HepG2 (cell line): Measurements from ENCODE around the gene MYCBP2. TPM values are rescaled to one million over a fixed set of nuclear protein-coding genes. Genes with fewer than 3 reads are reported as not detected.

Experiments used
- ATAC-seq: fragments of 200-7000 bp; cut with Tn5 transposase; 3 replicates; pipeline ENCODE4 v1.9.1; 2020; ENCODE audit warnings: mild to moderate bottlenecking, moderate library complexity
- BruUV-seq: library from RNA; stranded (reverse); fragments of 400-500 nt; replicated peaks from 2 replicates; lab custom pipeline; 2021; lab: Mats Ljungman, UMichigan
- CTCF ChIA-PET: fragments of 300-600 bp; formaldehyde crosslinking; extraction: SDS; loops from one replicate; lab custom pipeline; 2021; ENCODE audit warnings: low total read pairs, inconsistent platforms, low intra/inter-chr PET ratio; lab: Yijun Ruan, JAX
- POLR2A ChIA-PET: fragments of 350-600 bp; sonication (Branson Sonifier 250); formaldehyde crosslinking; loops from one replicate; lab custom pipeline; 2020; ENCODE audit warnings: antibody characterized with exemption, inconsistent platforms; lab: Yijun Ruan, JAX
- DNase-seq: peaks from one replicate; pipeline ENCODE4 v3.0.0-alpha.2; 2015; ENCODE audit warnings: low spot score
- FAIRE-seq: peaks from 3 replicates; lab custom pipeline; 2011; peaks lifted over from hg19 to GRCh38; lab: Jason Lieb, UNC
- H2AFZ ChIP-seq: one replicate; pipeline ENCODE4 v1.6.1; 2011; ENCODE audit warnings: low read length, inconsistent platforms
- H3K27ac ChIP-seq: fragments of 300-600 bp; 3 replicates; pipeline ENCODE4 v1.8.0; 2011; ENCODE audit warnings: mixed run types, mild to moderate bottlenecking, mixed read lengths, low read length, inconsistent platforms; ENCODE audit not compliant: insufficient read depth; ENCODE audit errors: extremely low read length
- H3K27me3 ChIP-seq, 2 experiments: fragments of 200-600 bp in 1 of 2; 2 replicates in 1 of 2; 3 replicates in 1 of 2; pipeline versions ENCODE4 v1.6.0 to v1.8.0; 2011; ENCODE audit warnings: low read length in 2 of 2, mild to moderate bottlenecking in 2 of 2, moderate library complexity in 2 of 2, inconsistent platforms in 1 of 2; ENCODE audit not compliant: insufficient read depth in 2 of 2, control insufficient read depth in 1 of 2
- H3K36me3 ChIP-seq, 2 experiments: fragments of 200-600 bp in 1 of 2; replicated peaks in 1 of 2; 2 replicates in 1 of 2; 3 replicates in 1 of 2; pipeline versions ENCODE4 v1.5.1 to v1.8.0; 2011; ENCODE audit warnings: low read length in 2 of 2, inconsistent platforms in 1 of 2; ENCODE audit not compliant: insufficient read depth in 2 of 2, control insufficient read depth in 1 of 2
- H3K4me1 ChIP-seq: 2 replicates; pipeline ENCODE4 v1.5.1; 2012; ENCODE audit warnings: low read length, inconsistent platforms; ENCODE audit not compliant: insufficient read depth
- H3K4me2 ChIP-seq: 2 replicates; pipeline ENCODE4 v1.6.0; 2011; ENCODE audit warnings: low read depth, low read length, inconsistent platforms
- H3K4me3 ChIP-seq, 3 experiments: fragments of 200-600 bp in 1 of 3; sonication (generic), shearing (Covaris generic) in 1 of 3; replicated peaks in 1 of 3; 2 replicates each; pipeline ENCODE4 v1.5.1; 2011 to 2016; ENCODE audit warnings: low read length in 3 of 3, inconsistent platforms in 2 of 3, low read depth in 2 of 3, mild to moderate bottlenecking in 2 of 3, control low read depth in 1 of 3, mixed read lengths in 1 of 3; ENCODE audit not compliant: insufficient read depth in 1 of 3
- H3K79me2 ChIP-seq: one replicate; pipeline ENCODE4 v1.6.1; 2011; ENCODE audit warnings: low read length, inconsistent platforms; ENCODE audit not compliant: insufficient read depth
- H3K9ac ChIP-seq: 2 replicates; pipeline ENCODE4 v1.6.0; 2011; ENCODE audit warnings: mild to moderate bottlenecking, low read depth, low read length, inconsistent platforms; ENCODE audit not compliant: insufficient read depth
- H3K9me3 ChIP-seq: 2 replicates; pipeline ENCODE4 v1.5.1; 2012; ENCODE audit warnings: mild to moderate bottlenecking, low read length
- H4K20me1 ChIP-seq: 2 replicates; pipeline ENCODE4 v1.6.0; 2011; ENCODE audit warnings: inconsistent platforms, mild to moderate bottlenecking, low read length, moderate library complexity; ENCODE audit not compliant: insufficient read depth
- ADNP ChIP-seq: sonication (generic); formaldehyde crosslinking; IDR thresholded peaks from 2 replicates; pipeline ENCODE4 v1.4.0; 2020; ENCODE audit warnings: missing genetic modification reagents
- ATF3 ChIP-seq: sonication (generic); formaldehyde crosslinking; IDR thresholded peaks from 2 replicates; pipeline ENCODE4 v1.4.0; 2020; ENCODE audit warnings: missing genetic modification reagents
- ELF1 ChIP-seq: sonication (generic); formaldehyde crosslinking; IDR thresholded peaks from 2 replicates; pipeline ENCODE4 v1.4.0; 2020; ENCODE audit warnings: missing genetic modification reagents
- RELA ChIP-seq: sonication (generic); formaldehyde crosslinking; IDR thresholded peaks from 2 replicates; pipeline ENCODE4 v1.4.0; 2020; ENCODE audit warnings: missing genetic modification reagents
- RNF2 ChIP-seq: fragments of 450-650 bp; conservative IDR thresholded peaks from 2 replicates; pipeline ENCODE4 v1.6.1; 2016; ENCODE audit warnings: low read depth
- SAP130 ChIP-seq: IDR thresholded peaks from 2 replicates; pipeline ENCODE4 v1.6.1; 2016; ENCODE audit warnings: low read depth
- TFDP1 ChIP-seq: IDR thresholded peaks from 2 replicates; pipeline ENCODE4 v1.6.1; 2016; ENCODE audit warnings: missing compliant biosample characterization, missing genetic modification reagents, borderline replicate concordance
- ZNF446 ChIP-seq: sonication (generic); formaldehyde crosslinking; IDR thresholded peaks from 2 replicates; pipeline ENCODE4 v1.5.0; 2020; ENCODE audit warnings: mild to moderate bottlenecking, missing genetic modification reagents
- ZNF597 ChIP-seq: sonication (generic); formaldehyde crosslinking; IDR thresholded peaks from 2 replicates; pipeline ENCODE4 v1.5.0; 2020; ENCODE audit warnings: missing genetic modification reagents
- ZNF792 ChIP-seq: IDR thresholded peaks from 2 replicates; pipeline ENCODE4 v1.6.1; 2016
- WGBS: methylation state at CpG from one replicate; pipeline ENCODE4 v1.1.6; 2017; ENCODE audit warnings: low lambda C conversion rate; 5-methylcytosine and 5-hydroxymethylcytosine counted together
- in situ Hi-C: cut with HindIII; loops from 2 replicates; pipeline ENCODE4 v1.10.0; 2017; ENCODE audit warnings: low pct_unique_long_range_greater_than_20kb; ENCODE audit not compliant: extremely low pct_ligation_motif_present
- intact Hi-C: fragments of 100-400 bp; cut with micrococcal nuclease; formaldehyde crosslinking; loops from one replicate; pipeline ENCODE4 v1.10.0; 2022; ENCODE audit not compliant: unreplicated experiment
- polyA plus RNA-seq, 8 experiments: library from polyadenylated mRNA; depleted of rRNA in 3 of 8; stranded (reverse) in 7 of 8; unstranded in 1 of 8; fragments of >200 nt; fragmentation: Illumina TruSeq in 4 of 8; extraction: Trizol in 4 of 8; gene quantifications; 2 replicates each; pipeline versions ENCODE4 v1.2.1 to v1.2.3, GENCODE V29; 2011 to 2016; ENCODE audit warnings: low read depth in 4 of 8, missing spikeins in 1 of 8, mixed read lengths in 1 of 8; ENCODE audit not compliant: insufficient read depth in 1 of 8
- total RNA-seq, 5 experiments: library from RNA; depleted of rRNA; stranded (reverse); fragments of >200 nt; fragmentation: Illumina TruSeq; extraction: Trizol; gene quantifications; 2 replicates each; pipeline ENCODE4 v1.2.3, GENCODE V29; 2016; ENCODE audit warnings: low read depth in 1 of 5

MYCBP2 gene
- total and polyA plus RNA-seq, 2 of the 13 experiments (the other 11 are each of a cell fraction or from before 2014, with no cell fraction given), result 16.3 to 35.3 TPM

- Histone ChIP-seq H3K79me2 (no peaks in the 10 kb centered on the region), H3K27me3 (no peaks in the 10 kb centered on the region), H3K4me1 (no peaks in the 10 kb centered on the region), H3K9ac (no peak overlapping the region), H3K27ac (no peak overlapping the region), H3K4me3 (no peak overlapping the region), H3K4me2 (no peak overlapping the region), H4K20me1 (no peaks in the 10 kb centered on the region), H3K9me3 (no peaks in the 10 kb centered on the region), H3K36me3 (peaks cover 0 to 8% of the 10 kb centered on the region in 2 experiments; a peak in 3 of 5 replicates), H2AFZ (no peak overlapping the region)
- ChIA-PET POLR2A (no interaction called here), CTCF (no interaction called here)
- WGBS, result 96% methylated on average over 1 of the region's 1 CpG
- intact Hi-C loops, result no loop called here
- DNase-seq (no peak), ATAC-seq (no peak), FAIRE-seq (no peak)
- no TSS peak for BruUV-seq
- no peak for TF ChIP-seq SAP130
- TF ChIP-seq ATF3 (CRISPR knock-in tag), result no peak
- TF ChIP-seq RELA, result no peak
- TF ChIP-seq RNF2, result no peak
- TF ChIP-seq ZNF792 (CRISPR knock-in tag), result no peak
- no peak for TF ChIP-seq TFDP1
- TF ChIP-seq ZNF446 (CRISPR knock-in tag), result no peak
- no peak for TF ChIP-seq ADNP (CRISPR knock-in tag)
- TF ChIP-seq ELF1 (CRISPR knock-in tag), result no peak
- no peak for TF ChIP-seq ZNF597 (CRISPR knock-in tag)
- in situ Hi-C loops, result no loop called here
Measured at GRCh38 chr13:77150651-77151050, 176.2 kb downstream of the MYCBP2 start.
